Fibroblast of lung (primary cell): Measurements from ENCODE around the gene NECTIN3.

Experiments
- EZH2 ChIP-seq: IDR thresholded peaks from 2 replicates; pipeline ENCODE4 v1.5.1; 2012; ENCODE audit warnings: low read length, control low read depth, mild to moderate bottlenecking; ENCODE audit errors: missing control alignments
- TF ChIP-seq, protein P1 (sequence below), 2 donors: IDR thresholded peaks in 1 of 2; conservative IDR thresholded peaks in 1 of 2; 1 replicate in 1 of 2; 2 replicates in 1 of 2; pipeline ENCODE4 v1.5.1; 2011 to 2012; ENCODE audit warnings: low read length in 2 of 2, control low read depth in 1 of 2, inconsistent platforms in 1 of 2, low read depth in 1 of 2, mild to moderate bottlenecking in 1 of 2

- TF ChIP-seq, protein P1, sequence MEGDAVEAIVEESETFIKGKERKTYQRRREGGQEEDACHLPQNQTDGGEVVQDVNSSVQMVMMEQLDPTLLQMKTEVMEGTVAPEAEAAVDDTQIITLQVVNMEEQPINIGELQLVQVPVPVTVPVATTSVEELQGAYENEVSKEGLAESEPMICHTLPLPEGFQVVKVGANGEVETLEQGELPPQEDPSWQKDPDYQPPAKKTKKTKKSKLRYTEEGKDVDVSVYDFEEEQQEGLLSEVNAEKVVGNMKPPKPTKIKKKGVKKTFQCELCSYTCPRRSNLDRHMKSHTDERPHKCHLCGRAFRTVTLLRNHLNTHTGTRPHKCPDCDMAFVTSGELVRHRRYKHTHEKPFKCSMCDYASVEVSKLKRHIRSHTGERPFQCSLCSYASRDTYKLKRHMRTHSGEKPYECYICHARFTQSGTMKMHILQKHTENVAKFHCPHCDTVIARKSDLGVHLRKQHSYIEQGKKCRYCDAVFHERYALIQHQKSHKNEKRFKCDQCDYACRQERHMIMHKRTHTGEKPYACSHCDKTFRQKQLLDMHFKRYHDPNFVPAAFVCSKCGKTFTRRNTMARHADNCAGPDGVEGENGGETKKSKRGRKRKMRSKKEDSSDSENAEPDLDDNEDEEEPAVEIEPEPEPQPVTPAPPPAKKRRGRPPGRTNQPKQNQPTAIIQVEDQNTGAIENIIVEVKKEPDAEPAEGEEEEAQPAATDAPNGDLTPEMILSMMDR (conservative IDR thresholded peaks at IDR 0.05 in 1 of 2, IDR thresholded peaks at IDR 0.05 in 1 of 2; ENCODE audit: low read depth in 1 of 2, low read length in 2 of 2), result no peak
- no peak for TF ChIP-seq EZH2
Measured at GRCh38 chr3:111210866-111211564, 139.4 kb downstream of the NECTIN3 start.
